Fibroblast of lung (primary cell): Measurements from ENCODE around the gene NEGR1. TPM values are rescaled to one million over a fixed set of nuclear protein-coding genes. Genes with fewer than 3 reads are reported as not detected.

Experiments
- DNase-seq, 2 donors: peaks; one replicate each; pipeline versions ENCODE4 v3.0.0 to v3.0.0-alpha.2; 2010; ENCODE audit warnings: low read depth in 2 of 2
- H2AFZ ChIP-seq: 2 replicates; pipeline ENCODE4 v1.5.1; 2012; ENCODE audit warnings: low read length, control low read depth, inconsistent platforms
- H3K27ac ChIP-seq: 2 replicates; pipeline ENCODE4 v1.5.1; 2011; ENCODE audit warnings: low read length, control low read depth; ENCODE audit not compliant: insufficient read depth
- H3K27me3 ChIP-seq: 2 replicates; pipeline ENCODE4 v1.5.1; 2011; ENCODE audit warnings: mild to moderate bottlenecking, low read length; ENCODE audit not compliant: control insufficient read depth, insufficient read depth
- H3K36me3 ChIP-seq: 2 replicates; pipeline ENCODE4 v1.5.1; 2011; ENCODE audit warnings: low read length; ENCODE audit not compliant: control insufficient read depth, insufficient read depth
- H3K4me1 ChIP-seq: 2 replicates; pipeline ENCODE4 v1.5.1; 2011; ENCODE audit warnings: low read length; ENCODE audit not compliant: control insufficient read depth, insufficient read depth; ENCODE audit errors: extremely low read depth
- H3K4me2 ChIP-seq: 2 replicates; pipeline ENCODE4 v1.5.1; 2011; ENCODE audit warnings: low read length, control low read depth; ENCODE audit not compliant: insufficient read depth; ENCODE audit errors: extremely low read depth
- H3K4me3 ChIP-seq, 4 experiments: fragments of 200-600 bp in 1 of 4; sonication (generic) in 1 of 4; replicated peaks in 1 of 4; 2 replicates each; pipeline ENCODE4 v1.5.1; 2011 to 2016; ENCODE audit warnings: low read length in 4 of 4, low read depth in 3 of 4, mild to moderate bottlenecking in 3 of 4, control low read depth in 2 of 4, inconsistent platforms in 1 of 4, mixed read lengths in 1 of 4; ENCODE audit not compliant: insufficient read depth in 1 of 4; ENCODE audit errors: control extremely low read depth in 1 of 4
- H3K79me2 ChIP-seq: 2 replicates; pipeline ENCODE4 v1.5.1; 2012; ENCODE audit warnings: mild to moderate bottlenecking, low read length, inconsistent platforms; ENCODE audit not compliant: control insufficient read depth, insufficient read depth
- H3K9ac ChIP-seq: 2 replicates; pipeline ENCODE4 v1.5.1; 2011; ENCODE audit warnings: mild to moderate bottlenecking, low read length, control low read depth; ENCODE audit not compliant: insufficient read depth
- H3K9me3 ChIP-seq: 2 replicates; pipeline ENCODE4 v1.5.1; 2012; ENCODE audit warnings: low read depth, low read length; ENCODE audit not compliant: control insufficient read depth, insufficient read depth
- H4K20me1 ChIP-seq: 2 replicates; pipeline ENCODE4 v1.5.1; 2011; ENCODE audit warnings: low read length; ENCODE audit not compliant: control insufficient read depth, insufficient read depth; ENCODE audit errors: extremely low read depth
- EZH2 ChIP-seq: IDR thresholded peaks from 2 replicates; pipeline ENCODE4 v1.5.1; 2012; ENCODE audit warnings: low read length, control low read depth, mild to moderate bottlenecking; ENCODE audit errors: missing control alignments
- polyA plus RNA-seq, 2 donors: library from polyadenylated mRNA; depleted of rRNA in 1 of 2; stranded (reverse) in 1 of 2; unstranded in 1 of 2; fragments of >200 nt; gene quantifications; 2 replicates each; pipeline ENCODE4 v1.2.1, GENCODE V29; 2011 to 2012; ENCODE audit warnings: missing spikeins in 1 of 2
- total RNA-seq: library from RNA; depleted of rRNA; stranded (reverse); fragments of >200 nt; gene quantifications from 2 replicates; pipeline ENCODE4 v1.2.1, GENCODE V29; 2014
- TF ChIP-seq, protein P1 (sequence below), 2 donors: IDR thresholded peaks in 1 of 2; conservative IDR thresholded peaks in 1 of 2; 1 replicate in 1 of 2; 2 replicates in 1 of 2; pipeline ENCODE4 v1.5.1; 2011 to 2012; ENCODE audit warnings: low read length in 2 of 2, control low read depth in 1 of 2, inconsistent platforms in 1 of 2, low read depth in 1 of 2, mild to moderate bottlenecking in 1 of 2

The NEGR1 gene
- total and polyA plus RNA-seq, 2 donors (not counting 1 experiment from before 2014, with no cell fraction given) = 3.1 to 9.4 TPM

DNA sequence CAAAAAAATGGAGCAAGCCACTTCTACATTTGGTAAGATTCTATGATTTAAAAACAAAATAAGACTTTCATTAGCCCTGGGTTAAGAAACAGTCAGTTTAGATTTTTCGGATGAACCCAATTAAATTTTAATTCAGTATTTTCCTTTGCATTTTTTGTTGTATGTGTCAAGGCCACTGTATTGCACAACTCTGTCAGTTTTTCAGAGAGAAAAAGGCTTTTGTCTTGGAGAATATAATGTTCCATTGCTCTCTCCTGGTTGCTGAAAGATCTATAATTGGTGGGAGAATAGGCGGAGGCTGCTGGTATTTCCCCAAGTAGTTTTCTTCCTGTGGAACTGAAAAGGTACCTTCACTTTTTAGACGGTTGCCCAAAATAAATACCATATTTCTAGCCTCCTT is 84.6 kb downstream of the NEGR1 start:
- TF ChIP-seq, protein P1, sequence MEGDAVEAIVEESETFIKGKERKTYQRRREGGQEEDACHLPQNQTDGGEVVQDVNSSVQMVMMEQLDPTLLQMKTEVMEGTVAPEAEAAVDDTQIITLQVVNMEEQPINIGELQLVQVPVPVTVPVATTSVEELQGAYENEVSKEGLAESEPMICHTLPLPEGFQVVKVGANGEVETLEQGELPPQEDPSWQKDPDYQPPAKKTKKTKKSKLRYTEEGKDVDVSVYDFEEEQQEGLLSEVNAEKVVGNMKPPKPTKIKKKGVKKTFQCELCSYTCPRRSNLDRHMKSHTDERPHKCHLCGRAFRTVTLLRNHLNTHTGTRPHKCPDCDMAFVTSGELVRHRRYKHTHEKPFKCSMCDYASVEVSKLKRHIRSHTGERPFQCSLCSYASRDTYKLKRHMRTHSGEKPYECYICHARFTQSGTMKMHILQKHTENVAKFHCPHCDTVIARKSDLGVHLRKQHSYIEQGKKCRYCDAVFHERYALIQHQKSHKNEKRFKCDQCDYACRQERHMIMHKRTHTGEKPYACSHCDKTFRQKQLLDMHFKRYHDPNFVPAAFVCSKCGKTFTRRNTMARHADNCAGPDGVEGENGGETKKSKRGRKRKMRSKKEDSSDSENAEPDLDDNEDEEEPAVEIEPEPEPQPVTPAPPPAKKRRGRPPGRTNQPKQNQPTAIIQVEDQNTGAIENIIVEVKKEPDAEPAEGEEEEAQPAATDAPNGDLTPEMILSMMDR (conservative IDR thresholded peaks at IDR 0.05 in 1 of 2, IDR thresholded peaks at IDR 0.05 in 1 of 2; ENCODE audit: low read depth in 1 of 2, low read length in 2 of 2) = no peak
- no peak for TF ChIP-seq EZH2
- DNase-seq = no peak
- Histone ChIP-seq H3K4me3 (no peak overlapping the region), H3K9ac (no peak overlapping the region), H4K20me1 (no peaks in the 10 kb centered on the region), H3K36me3 (no peaks in the 10 kb centered on the region), H3K27me3 (no peaks in the 10 kb centered on the region), H3K79me2 (no peaks in the 10 kb centered on the region), H3K27ac (no peak overlapping the region), H3K4me1 (no peaks in the 10 kb centered on the region), H3K4me2 (no peak overlapping the region), H2AFZ (no peak overlapping the region), H3K9me3 (no peaks in the 10 kb centered on the region)

DNA sequence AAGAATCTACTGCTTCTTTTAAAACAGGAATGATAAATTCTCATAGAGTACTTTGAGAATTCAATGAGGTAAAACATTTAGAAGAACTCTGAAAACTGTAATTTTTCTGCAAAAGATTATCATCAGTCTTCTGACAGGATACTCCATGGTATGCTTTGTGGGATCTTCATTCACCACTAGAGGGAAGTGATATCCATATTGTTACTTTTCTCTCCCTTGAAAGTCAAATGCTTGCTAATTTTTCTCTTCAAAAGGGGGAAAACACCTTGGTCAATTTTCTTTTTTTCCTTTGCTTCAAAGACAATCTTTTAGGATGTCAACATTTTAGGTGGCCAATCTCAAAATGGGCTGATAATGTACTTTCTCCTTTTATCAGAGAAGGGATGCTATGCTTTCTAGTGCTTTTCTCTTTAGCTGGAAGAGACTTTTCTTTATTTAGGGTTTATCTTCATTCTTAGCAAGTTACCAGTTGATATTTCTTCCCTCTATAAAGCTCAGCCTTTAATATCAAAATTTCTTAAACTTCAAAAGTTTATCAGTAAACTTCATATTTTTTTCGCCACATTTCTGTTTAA is 95.5 kb downstream of the NEGR1 start:
- H3K27ac ChIP-seq = no peak overlapping the region
- H3K36me3 ChIP-seq = no peaks in the 10 kb centered on the region
- H4K20me1 ChIP-seq = no peaks in the 10 kb centered on the region
- H3K4me3 ChIP-seq = no peak overlapping the region
- peak; percentile 16 to 50 for DNase-seq
- H3K27me3 ChIP-seq = no peaks in the 10 kb centered on the region
- no peaks in the 10 kb centered on the region for H3K79me2 ChIP-seq
- no peaks in the 10 kb centered on the region for H3K9me3 ChIP-seq
- no peak overlapping the region for H3K9ac ChIP-seq
- H3K4me2 ChIP-seq = no peak overlapping the region
- TF ChIP-seq EZH2 = no peak
- TF ChIP-seq, protein P1 (conservative IDR thresholded peaks at IDR 0.05 in 1 of 2, IDR thresholded peaks at IDR 0.05 in 1 of 2; ENCODE audit: low read depth in 1 of 2, low read length in 2 of 2) = peak; percentile 55 to 75
- H3K4me1 ChIP-seq = no peaks in the 10 kb centered on the region
- no peak overlapping the region for H2AFZ ChIP-seq

DNA sequence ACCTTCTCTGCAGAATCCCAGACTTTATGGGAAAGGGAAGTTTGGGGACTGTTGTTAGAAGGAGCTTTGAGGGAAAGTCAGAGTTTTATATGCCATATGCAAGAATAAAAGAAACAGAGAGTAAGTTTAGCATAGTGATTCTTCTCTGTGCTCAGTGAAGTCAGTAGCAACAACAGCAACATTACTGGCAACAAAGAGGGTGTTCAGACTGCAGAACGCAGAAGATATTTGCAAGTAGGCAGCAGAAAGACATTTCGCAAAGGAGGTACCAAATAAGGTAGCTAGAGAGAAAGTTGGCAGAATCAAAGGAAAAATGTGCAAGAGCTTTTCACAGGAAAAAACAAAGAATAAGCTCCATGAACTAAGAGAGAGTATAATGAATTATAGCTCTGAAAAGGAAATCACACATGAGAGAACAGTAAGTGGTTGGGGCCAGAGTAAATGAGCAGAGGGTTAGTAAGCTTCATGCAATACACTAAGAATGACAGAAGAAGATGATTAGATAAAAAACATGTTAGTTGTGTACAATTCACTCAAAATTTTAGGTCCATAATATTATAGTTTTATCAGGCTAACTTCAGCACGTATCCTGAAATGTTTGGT is 98.1 kb downstream of the NEGR1 start:
- no peak for TF ChIP-seq EZH2
- TF ChIP-seq, protein P1 (conservative IDR thresholded peaks at IDR 0.05 in 1 of 2, IDR thresholded peaks at IDR 0.05 in 1 of 2; ENCODE audit: low read depth in 1 of 2, low read length in 2 of 2) = no peak
- Histone ChIP-seq H3K4me3 (no peak overlapping the region), H3K4me2 (no peak overlapping the region), H2AFZ (no peak overlapping the region), H3K4me1 (no peaks in the 10 kb centered on the region), H3K9ac (no peak overlapping the region), H3K9me3 (no peaks in the 10 kb centered on the region), H3K79me2 (no peaks in the 10 kb centered on the region), H3K36me3 (no peaks in the 10 kb centered on the region), H4K20me1 (no peaks in the 10 kb centered on the region), H3K27me3 (no peaks in the 10 kb centered on the region), H3K27ac (no peak overlapping the region)
- DNase-seq = no peak
